Stomach (tissue), 4 donors: Measurements from ENCODE around the gene MYZAP.

Source experiments
- POLR2AphosphoS5 ChIP-seq, 3 donors: sonication (generic); formaldehyde crosslinking; IDR thresholded peaks; one replicate each; pipeline ENCODE4 v1.6.1; 2016; ENCODE audit warnings: antibody characterized with exemption in 3 of 3
- TF ChIP-seq, protein P1 (sequence below), 7 experiments: fragments of 450-650 bp in 4 of 7; fragments of 200-600 bp in 3 of 7; sonication (generic) in 3 of 7; IDR thresholded peaks; one replicate each; pipeline ENCODE4 v1.5.1; 2016 to 2019; ENCODE audit warnings: antibody characterized with exemption in 7 of 7, control low read depth in 2 of 7, mild to moderate bottlenecking in 1 of 7

DNA sequence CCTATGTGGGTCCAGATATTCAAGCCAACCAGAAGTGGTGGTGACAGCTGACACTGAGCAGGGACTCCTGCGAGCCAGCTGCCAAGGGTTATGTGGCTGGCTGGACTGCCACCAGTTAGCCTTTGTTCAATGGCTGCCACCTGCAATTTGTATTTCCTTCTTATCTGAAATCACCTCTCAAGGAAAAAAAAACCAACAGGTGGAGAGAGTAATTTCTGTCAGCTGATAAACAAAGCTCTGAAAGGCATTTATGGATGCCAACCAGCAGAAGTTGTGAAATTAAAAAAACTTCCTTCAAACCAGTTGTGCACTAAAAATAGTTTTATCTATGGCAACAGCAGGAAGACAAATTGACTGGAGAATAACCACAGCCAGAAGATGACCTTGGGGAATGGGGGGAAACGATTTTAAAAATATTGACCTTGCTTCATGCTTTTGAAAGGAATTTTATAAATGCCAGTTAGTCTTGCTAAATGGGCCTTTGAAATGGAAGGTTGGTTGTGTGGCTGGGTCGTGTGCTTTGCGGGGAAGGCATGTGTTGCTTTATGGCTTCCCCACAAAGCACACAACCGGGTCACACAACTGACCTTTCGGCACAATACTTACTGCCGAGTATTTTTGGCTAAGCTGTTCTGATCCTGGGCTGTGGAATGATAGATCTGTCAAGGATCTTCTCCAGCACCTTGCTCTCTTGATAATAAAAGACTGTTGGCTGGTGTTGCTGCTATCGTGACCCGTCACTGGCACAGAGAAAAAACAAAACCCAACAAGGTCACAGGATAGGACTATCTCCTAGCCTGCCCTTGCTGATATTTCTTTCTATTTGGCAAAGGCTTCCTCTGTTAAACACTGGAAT, 3.5 kb downstream of the MYZAP start:
- peak in 2 of 3 donors; percentile 57 to 71 for TF ChIP-seq POLR2AphosphoS5 (IDR thresholded peaks at IDR 0.05)
- TF ChIP-seq, protein P1, sequence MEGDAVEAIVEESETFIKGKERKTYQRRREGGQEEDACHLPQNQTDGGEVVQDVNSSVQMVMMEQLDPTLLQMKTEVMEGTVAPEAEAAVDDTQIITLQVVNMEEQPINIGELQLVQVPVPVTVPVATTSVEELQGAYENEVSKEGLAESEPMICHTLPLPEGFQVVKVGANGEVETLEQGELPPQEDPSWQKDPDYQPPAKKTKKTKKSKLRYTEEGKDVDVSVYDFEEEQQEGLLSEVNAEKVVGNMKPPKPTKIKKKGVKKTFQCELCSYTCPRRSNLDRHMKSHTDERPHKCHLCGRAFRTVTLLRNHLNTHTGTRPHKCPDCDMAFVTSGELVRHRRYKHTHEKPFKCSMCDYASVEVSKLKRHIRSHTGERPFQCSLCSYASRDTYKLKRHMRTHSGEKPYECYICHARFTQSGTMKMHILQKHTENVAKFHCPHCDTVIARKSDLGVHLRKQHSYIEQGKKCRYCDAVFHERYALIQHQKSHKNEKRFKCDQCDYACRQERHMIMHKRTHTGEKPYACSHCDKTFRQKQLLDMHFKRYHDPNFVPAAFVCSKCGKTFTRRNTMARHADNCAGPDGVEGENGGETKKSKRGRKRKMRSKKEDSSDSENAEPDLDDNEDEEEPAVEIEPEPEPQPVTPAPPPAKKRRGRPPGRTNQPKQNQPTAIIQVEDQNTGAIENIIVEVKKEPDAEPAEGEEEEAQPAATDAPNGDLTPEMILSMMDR (IDR thresholded peaks at IDR 0.05), result no peak
